ENCODE data around the gene L3MBTL2.

DNA sequence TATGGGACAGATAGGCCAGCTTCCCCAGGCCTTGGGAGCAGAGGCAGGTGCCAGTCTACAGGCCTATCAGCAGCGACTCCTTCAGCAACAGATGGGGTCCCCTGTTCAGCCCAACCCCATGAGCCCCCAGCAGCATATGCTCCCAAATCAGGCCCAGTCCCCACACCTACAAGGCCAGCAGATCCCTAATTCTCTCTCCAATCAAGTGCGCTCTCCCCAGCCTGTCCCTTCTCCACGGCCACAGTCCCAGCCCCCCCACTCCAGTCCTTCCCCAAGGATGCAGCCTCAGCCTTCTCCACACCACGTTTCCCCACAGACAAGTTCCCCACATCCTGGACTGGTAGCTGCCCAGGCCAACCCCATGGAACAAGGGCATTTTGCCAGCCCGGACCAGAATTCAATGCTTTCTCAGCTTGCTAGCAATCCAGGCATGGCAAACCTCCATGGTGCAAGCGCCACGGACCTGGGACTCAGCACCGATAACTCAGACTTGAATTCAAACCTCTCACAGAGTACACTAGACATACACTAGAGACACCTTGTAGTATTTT is 26.6 kb upstream of the L3MBTL2 start:
- TF ChIP-seq POLR2AphosphoS5 (IDR thresholded peaks at IDR 0.05; ENCODE audit: low read depth, low read length) (no peak), CTCF (IDR thresholded peaks at IDR 0.05 in 2 of 3, conservative IDR thresholded peaks at IDR 0.05 in 1 of 3; ENCODE audit: borderline replicate concordance in 1 of 3, insufficient read depth in 1 of 3, low read depth in 2 of 3, low read length in 2 of 3) (no peak), SIN3A (IDR thresholded peaks at IDR 0.05; ENCODE audit: low read depth) (no peak), YY1 (IDR thresholded peaks at IDR 0.05; ENCODE audit: extremely low read depth, insufficient replicate concordance, low read depth, low read length) (no peak), POLR2A (IDR thresholded peaks at IDR 0.05; ENCODE audit: borderline replicate concordance, extremely low read depth, insufficient read depth, insufficient read length) (no peak)

Data from HCT116 (cell line).